B cell (primary cell): Measurements from ENCODE around the gene NAIP. TPM values are rescaled to one million over a fixed set of nuclear protein-coding genes. Genes with fewer than 3 reads are reported as not detected.
A peak's percentile ranks its signal among the peaks of the same experiment; 100 is the strongest.
"Not testable (repeated sequence)": the region's sequence is repeated elsewhere in the genome, so short reads cannot be mapped to it uniquely, and the experiment has no call there.

Experiments used
- ATAC-seq: fragments of 200-7000 bp; cut with Tn5 transposase; one replicate; pipeline ENCODE4 v1.10.0; 2021; ENCODE audit warnings: low read depth, mild to moderate bottlenecking, moderate number of reproducible peaks, moderate library complexity
- CTCF ChIA-PET: fragments of 350-600 bp; sonication (Branson Sonifier 250); formaldehyde crosslinking; loops from one replicate; lab custom pipeline; 2021; ENCODE audit warnings: antibody characterized with exemption, inconsistent platforms; lab: Charles Lee
- POLR2A ChIA-PET: fragments of 350-600 bp; sonication (Branson Sonifier 250); formaldehyde crosslinking; loops from one replicate; lab custom pipeline; 2021; ENCODE audit warnings: antibody characterized with exemption; lab: Charles Lee
- DNase-seq: peaks from one replicate; pipeline ENCODE4 v3.0.0; 2013
- H2AFZ ChIP-seq: 2 replicates; pipeline ENCODE4 v1.6.1; 2012; ENCODE audit warnings: mild to moderate bottlenecking, low read depth, low read length; ENCODE audit not compliant: insufficient read depth, poor library complexity, severe bottlenecking
- H3K27ac ChIP-seq, 2 donors: 1 replicate in 1 of 2; 2 replicates in 1 of 2; pipeline ENCODE4 v1.5.1; 2012 to 2013; ENCODE audit warnings: low read length in 2 of 2, mild to moderate bottlenecking in 2 of 2, moderate library complexity in 1 of 2
- H3K27me3 ChIP-seq, 4 experiments: fragments of 200-600 bp in 1 of 4; sonication (generic) in 1 of 4; replicated peaks in 1 of 4; 1 replicate in 2 of 4; 2 replicates in 2 of 4; pipeline versions ENCODE4 v1.6.1 to v1.7.0; 2013 to 2016; ENCODE audit warnings: low read length in 3 of 4, mild to moderate bottlenecking in 2 of 4, mixed read lengths in 1 of 4, moderate library complexity in 1 of 4; ENCODE audit not compliant: insufficient read depth in 4 of 4, control insufficient read depth in 3 of 4; ENCODE audit errors: control extremely low read depth in 1 of 4
- H3K36me3 ChIP-seq, 2 experiments: replicated peaks in 1 of 2; 1 replicate in 1 of 2; 2 replicates in 1 of 2; pipeline versions ENCODE4 v1.6.1 to v1.7.1; 2013; ENCODE audit warnings: low read length in 1 of 2; ENCODE audit not compliant: insufficient read depth in 2 of 2, control insufficient read depth in 1 of 2; ENCODE audit errors: control extremely low read depth in 1 of 2, extremely low read depth in 1 of 2
- H3K4me1 ChIP-seq, 2 donors: fragments of 200-600 bp in 1 of 2; sonication (generic) in 1 of 2; 1 replicate in 1 of 2; 2 replicates in 1 of 2; pipeline versions ENCODE4 v1.5.1 to v1.6.1; 2013 to 2017; ENCODE audit warnings: low read length in 2 of 2; ENCODE audit not compliant: control insufficient read depth in 2 of 2, insufficient read depth in 2 of 2
- H3K4me2 ChIP-seq: replicated peaks from 2 replicates; pipeline ENCODE3; 2012; ENCODE audit warnings: mild to moderate bottlenecking, low read depth, low read length; ENCODE audit not compliant: poor library complexity, severe bottlenecking
- H3K4me3 ChIP-seq, 5 experiments: fragments of 200-600 bp in 1 of 5; sonication (generic) in 1 of 5; 1 replicate in 3 of 5; 2 replicates in 2 of 5; pipeline versions ENCODE4 v1.5.1 to v1.7.0; 2011 to 2016; ENCODE audit warnings: low read length in 4 of 5, mild to moderate bottlenecking in 4 of 5, low read depth in 2 of 5, control low read depth in 1 of 5, moderate library complexity in 1 of 5; ENCODE audit not compliant: insufficient read depth in 1 of 5; ENCODE audit errors: control extremely low read depth in 1 of 5, extremely low read depth in 1 of 5
- H3K79me2 ChIP-seq: fragments of 200-600 bp; sonication (generic); one replicate; pipeline ENCODE4 v1.6.0; 2016; ENCODE audit warnings: low read length; ENCODE audit not compliant: control insufficient read depth, insufficient read depth
- H3K9ac ChIP-seq: fragments of 200-600 bp; sonication (generic); 2 replicates; pipeline ENCODE4 v1.6.1; 2017; ENCODE audit warnings: mild to moderate bottlenecking, low read length, moderate library complexity
- H3K9me3 ChIP-seq, 3 donors: one replicate each; pipeline versions ENCODE4 v1.6.1 to v1.7.1; 2013; ENCODE audit warnings: low read length in 2 of 3; ENCODE audit not compliant: control insufficient read depth in 2 of 3, insufficient read depth in 1 of 3; ENCODE audit errors: control extremely low read depth in 1 of 3
- H4K20me1 ChIP-seq: 2 replicates; pipeline ENCODE4 v1.6.0; 2012; ENCODE audit warnings: mild to moderate bottlenecking, low read length; ENCODE audit not compliant: insufficient read depth, control insufficient read depth, poor library complexity, severe bottlenecking
- H3K27ac Mint-ChIP-seq: one replicate; pipeline ENCODE4 v1.8.0; 2021; ENCODE audit warnings: mixed read lengths
- H3K27me3 Mint-ChIP-seq: one replicate; pipeline ENCODE4 v1.8.0; 2021; ENCODE audit warnings: mixed read lengths
- H3K4me1 Mint-ChIP-seq: one replicate; pipeline ENCODE4 v1.8.0; 2021; ENCODE audit warnings: mixed read lengths
- H3K4me3 Mint-ChIP-seq: one replicate; pipeline ENCODE4 v1.8.0; 2021; ENCODE audit warnings: mixed read lengths
- H3K9me3 Mint-ChIP-seq: one replicate; pipeline ENCODE4 v1.8.0; 2022; ENCODE audit warnings: mixed read lengths; ENCODE audit not compliant: insufficient read depth
- WGBS: methylation state at CpG from one replicate; pipeline ENCODE4 v1.1.5; 2013; ENCODE audit warnings: missing lambda C conversion rate; ENCODE audit not compliant: insufficient coverage; 5-methylcytosine and 5-hydroxymethylcytosine counted together
- intact Hi-C: fragments of 100-400 bp; cut with micrococcal nuclease; formaldehyde crosslinking; loops from one replicate; pipeline ENCODE4 v1.10.0; 2022
- polyA minus RNA-seq: library from RNA; depleted of rRNA, polyadenylated mRNA; stranded (reverse); fragments of >200 nt; gene quantifications from 2 replicates; pipeline ENCODE4 v1.2.3, GENCODE V29; 2012
- polyA plus RNA-seq: library from polyadenylated mRNA; depleted of rRNA; stranded (reverse); fragments of >200 nt; gene quantifications from 2 replicates; pipeline ENCODE4 v1.2.3, GENCODE V29; 2012
- total RNA-seq, 2 donors: library from RNA; stranded (reverse); fragments of 120-200 nt in 1 of 2; gene quantifications; 1 replicate in 1 of 2; 2 replicates in 1 of 2; pipeline versions ENCODE4 v1.2.3 to v1.2.4, GENCODE V29; 2013 to 2022

The NAIP gene, protein sequence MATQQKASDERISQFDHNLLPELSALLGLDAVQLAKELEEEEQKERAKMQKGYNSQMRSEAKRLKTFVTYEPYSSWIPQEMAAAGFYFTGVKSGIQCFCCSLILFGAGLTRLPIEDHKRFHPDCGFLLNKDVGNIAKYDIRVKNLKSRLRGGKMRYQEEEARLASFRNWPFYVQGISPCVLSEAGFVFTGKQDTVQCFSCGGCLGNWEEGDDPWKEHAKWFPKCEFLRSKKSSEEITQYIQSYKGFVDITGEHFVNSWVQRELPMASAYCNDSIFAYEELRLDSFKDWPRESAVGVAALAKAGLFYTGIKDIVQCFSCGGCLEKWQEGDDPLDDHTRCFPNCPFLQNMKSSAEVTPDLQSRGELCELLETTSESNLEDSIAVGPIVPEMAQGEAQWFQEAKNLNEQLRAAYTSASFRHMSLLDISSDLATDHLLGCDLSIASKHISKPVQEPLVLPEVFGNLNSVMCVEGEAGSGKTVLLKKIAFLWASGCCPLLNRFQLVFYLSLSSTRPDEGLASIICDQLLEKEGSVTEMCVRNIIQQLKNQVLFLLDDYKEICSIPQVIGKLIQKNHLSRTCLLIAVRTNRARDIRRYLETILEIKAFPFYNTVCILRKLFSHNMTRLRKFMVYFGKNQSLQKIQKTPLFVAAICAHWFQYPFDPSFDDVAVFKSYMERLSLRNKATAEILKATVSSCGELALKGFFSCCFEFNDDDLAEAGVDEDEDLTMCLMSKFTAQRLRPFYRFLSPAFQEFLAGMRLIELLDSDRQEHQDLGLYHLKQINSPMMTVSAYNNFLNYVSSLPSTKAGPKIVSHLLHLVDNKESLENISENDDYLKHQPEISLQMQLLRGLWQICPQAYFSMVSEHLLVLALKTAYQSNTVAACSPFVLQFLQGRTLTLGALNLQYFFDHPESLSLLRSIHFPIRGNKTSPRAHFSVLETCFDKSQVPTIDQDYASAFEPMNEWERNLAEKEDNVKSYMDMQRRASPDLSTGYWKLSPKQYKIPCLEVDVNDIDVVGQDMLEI (N-terminal part only)
- 26.8 and 29.6 TPM in 2 replicates for total RNA-seq
- 18.1 TPM for total RNA-seq (2013)
- polyA plus RNA-seq = 9.5 and 11.0 TPM in 2 replicates
- 3.2 and 5.6 TPM in 2 replicates for polyA minus RNA-seq

DNA sequence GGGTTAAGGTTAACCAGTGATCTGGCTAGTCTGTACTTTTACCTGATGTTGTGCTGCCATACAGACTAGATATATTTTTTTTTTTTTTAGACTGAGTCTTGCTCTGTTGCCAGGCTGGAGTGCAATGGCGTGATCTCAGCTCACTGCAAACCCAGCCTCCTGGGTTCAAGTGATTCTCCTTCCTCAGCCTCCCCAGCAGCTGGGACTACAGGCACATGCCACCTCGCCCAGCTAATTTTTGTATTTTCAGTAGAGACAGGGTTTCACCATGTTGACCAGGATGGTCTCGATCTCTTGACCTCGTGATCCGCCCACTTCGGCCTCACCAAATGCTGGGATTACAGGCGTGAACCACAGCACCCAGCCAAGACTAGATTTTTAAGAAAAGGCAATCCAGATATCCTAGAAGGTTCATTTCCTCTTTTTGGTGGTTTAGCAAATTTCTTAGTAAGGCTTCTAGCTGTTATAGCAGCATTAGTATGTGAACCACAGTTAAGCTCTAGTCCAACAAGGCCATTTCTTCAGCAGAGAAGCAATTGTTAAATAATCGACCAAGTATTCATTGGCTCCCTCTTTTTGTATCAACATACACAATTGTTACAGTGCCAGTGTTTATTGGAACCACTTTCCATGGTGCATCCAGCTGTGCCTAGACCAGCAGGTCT is at the start of gene NAIP:
Gene NAIP, minus strand, starts transcription at position 51 of the 665 bp plus-strand sequence. CDS start 12,424 bp downstream, outside the sequence.
- H3K4me3 Mint-ChIP-seq, H3K79me2 ChIP-seq, H3K4me1 ChIP-seq, H3K4me2 ChIP-seq, POLR2A ChIA-PET, H3K4me3 ChIP-seq, H3K27me3 ChIP-seq, H3K4me1 Mint-ChIP-seq, H4K20me1 ChIP-seq, H3K9me3 ChIP-seq, H3K27ac Mint-ChIP-seq, H3K9ac ChIP-seq, H3K27me3 Mint-ChIP-seq, H3K36me3 ChIP-seq, H2AFZ ChIP-seq, ATAC-seq, DNase-seq, intact Hi-C loops, CTCF ChIA-PET, H3K27ac ChIP-seq, H3K9me3 Mint-ChIP-seq: not testable (repeated sequence)
- no CpG with 5 or more reads among the region's 8 CpGs for WGBS

DNA sequence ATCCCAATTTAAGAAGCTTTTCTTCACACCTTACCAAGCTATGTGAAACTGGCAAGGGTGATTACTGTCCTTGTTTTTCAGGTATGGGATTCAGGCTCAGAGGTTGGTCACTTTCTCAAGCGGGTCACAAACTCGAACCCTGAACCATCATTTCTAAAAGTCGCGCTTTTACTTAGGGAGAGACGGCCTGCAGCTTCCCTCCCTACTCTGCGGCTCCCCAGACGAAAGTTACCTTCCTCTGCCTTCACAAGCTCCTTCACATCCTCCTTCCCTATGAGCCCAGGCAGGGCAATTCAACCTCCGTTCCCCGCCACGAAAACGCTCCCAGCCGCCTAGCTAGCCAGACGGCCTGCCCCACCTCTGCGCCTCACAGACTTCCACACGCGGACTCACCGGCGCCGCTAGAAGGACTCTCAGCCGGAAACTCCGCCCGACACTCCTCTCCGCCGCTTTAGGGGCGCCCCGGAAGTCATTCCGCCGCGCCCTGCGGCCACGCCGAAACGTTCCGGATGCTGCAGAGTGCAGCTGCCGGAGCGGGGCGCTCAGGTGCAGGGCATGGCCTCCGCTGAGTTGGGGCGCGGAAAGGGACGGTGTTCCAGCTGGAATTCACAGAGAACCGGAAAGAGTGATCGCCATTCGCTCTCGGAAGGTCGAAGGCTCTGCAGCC is 42.3 kb upstream of the NAIP start, which contains the start of gene GTF2H2:
Gene GTF2H2, minus strand, starts transcription at position 415 of the 667 bp plus-strand sequence. CDS start 4,913 bp downstream, outside the sequence.
- DNase-seq, H3K4me1 Mint-ChIP-seq, intact Hi-C loops, H3K4me3 Mint-ChIP-seq, H3K79me2 ChIP-seq, H3K4me2 ChIP-seq, POLR2A ChIA-PET, H3K27ac Mint-ChIP-seq, H3K36me3 ChIP-seq, H3K27me3 Mint-ChIP-seq, H3K9me3 Mint-ChIP-seq, CTCF ChIA-PET, H3K9me3 ChIP-seq, H4K20me1 ChIP-seq, H3K9ac ChIP-seq, H3K4me1 ChIP-seq, H2AFZ ChIP-seq, H3K27me3 ChIP-seq, H3K4me3 ChIP-seq, H3K27ac ChIP-seq: not testable (repeated sequence)
- peak; percentile 97 for ATAC-seq
- WGBS = no CpG with 5 or more reads among the region's 46 CpGs

DNA sequence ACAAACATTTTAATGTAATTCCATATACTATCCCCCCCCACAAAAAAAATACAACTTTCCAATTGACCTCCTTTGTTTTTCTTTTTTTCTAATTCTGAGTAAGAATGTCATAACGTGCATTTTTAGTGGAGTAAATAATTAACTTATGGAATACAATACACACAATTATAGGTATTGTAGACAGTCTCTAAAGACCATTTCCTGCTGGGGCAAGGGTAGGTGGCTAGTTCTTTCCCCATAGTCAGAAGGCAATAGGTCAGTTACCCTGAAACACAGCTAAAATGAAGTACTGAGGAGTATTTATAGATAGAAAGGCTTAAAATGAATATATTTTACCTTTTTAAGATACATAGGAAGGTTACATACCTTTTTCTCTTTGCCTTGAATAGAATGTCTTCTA is 36.2 kb upstream of the NAIP start:
- H3K27me3 ChIP-seq, intact Hi-C loops, H3K4me2 ChIP-seq, DNase-seq, H3K27ac ChIP-seq, H3K9me3 Mint-ChIP-seq, H3K9me3 ChIP-seq, H3K9ac ChIP-seq, POLR2A ChIA-PET, CTCF ChIA-PET, H3K79me2 ChIP-seq, H3K4me3 Mint-ChIP-seq, H2AFZ ChIP-seq, H3K4me1 Mint-ChIP-seq, H4K20me1 ChIP-seq, H3K36me3 ChIP-seq, ATAC-seq, H3K27me3 Mint-ChIP-seq, H3K4me3 ChIP-seq, H3K4me1 ChIP-seq, H3K27ac Mint-ChIP-seq: not testable (repeated sequence)
- WGBS = no CpG with 5 or more reads among the region's 1 CpG
